ENCODE data around the gene IFITM2. TPM values are rescaled to one million over a fixed set of nuclear protein-coding genes. Genes with fewer than 3 reads are reported as not detected.
"Not testable (repeated sequence)": the region's sequence is repeated elsewhere in the genome, so short reads cannot be mapped to it uniquely, and the experiment has no call there.

The IFITM2 gene
- total RNA-seq (59.2 and 74.6 TPM in 2 replicates), polyA plus RNA-seq (504 and 535 TPM in 2 replicates)

DNA sequence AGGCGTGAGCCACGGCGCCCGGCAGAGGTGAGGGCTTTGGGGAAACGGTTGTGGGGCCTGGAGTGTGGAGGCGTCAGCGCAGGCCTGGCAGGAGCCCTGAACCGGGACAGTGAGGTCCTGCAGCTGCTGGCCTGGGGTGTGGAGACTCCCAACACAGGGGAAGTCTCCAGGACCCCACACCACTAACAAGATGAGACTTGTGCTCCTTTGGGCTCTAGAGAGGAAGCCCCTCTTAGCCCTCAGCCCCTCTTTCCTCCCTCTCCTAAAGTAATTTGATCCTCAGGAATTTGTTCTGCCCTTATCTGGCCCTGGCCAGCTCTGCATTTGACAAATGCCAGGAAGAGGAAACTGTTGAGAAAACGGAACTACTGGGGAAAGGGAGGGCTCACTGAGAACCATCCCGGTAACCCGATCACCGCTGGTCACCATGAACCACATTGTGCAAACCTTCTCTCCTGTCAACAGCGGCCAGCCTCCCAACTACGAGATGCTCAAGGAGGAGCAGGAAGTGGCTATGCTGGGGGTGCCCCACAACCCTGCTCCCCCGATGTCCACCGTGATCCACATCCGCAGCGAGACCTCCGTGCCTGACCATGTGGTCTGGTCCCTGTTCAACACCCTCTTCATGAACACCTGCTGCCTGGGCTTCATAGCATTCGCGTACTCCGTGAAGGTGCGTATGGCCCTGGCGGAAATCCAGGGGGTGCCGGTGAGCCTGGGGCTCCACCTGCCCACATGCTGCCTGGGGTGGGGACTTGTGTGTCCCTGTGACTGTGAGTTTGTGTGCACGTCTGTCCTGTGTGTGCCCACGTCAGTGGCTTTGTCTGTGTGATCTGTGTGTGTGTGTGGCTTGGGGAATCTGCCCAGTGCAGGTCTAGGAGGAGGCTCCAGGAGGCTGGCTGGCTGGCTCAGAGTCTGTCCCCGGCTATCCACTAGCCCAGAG is at the start of gene IFITM2:
IFITM2 (plus strand) TSS at position 51 of the 943 bp plus-strand sequence; CDS start at position 428, 377 bp downstream.
- Histone ChIP-seq H3K27ac (peak within 1 kb of the TSS; percentile 82), H3K4me2 (peak within 1 kb of the TSS; percentile 79), H3K4me1 (ENCODE audit: insufficient read depth) (peaks cover 25% of the 10 kb centered on the region)
- not testable (repeated sequence) for H3K27me3 ChIP-seq; H3K9me2 ChIP-seq (replicated peaks; ENCODE audit: insufficient read depth); H3K9me3 ChIP-seq (ENCODE audit: low read depth); H4K20me1 ChIP-seq (ENCODE audit: insufficient read depth, poor library complexity, severe bottlenecking); H3K79me2 ChIP-seq; H3K4me3 ChIP-seq; H2AFZ ChIP-seq; H3K36me3 ChIP-seq (replicated peaks; ENCODE audit: insufficient read depth, low read depth)
- peak; percentile 74 for DNase-seq (ENCODE audit: low spot score)
- WGBS (ENCODE audit: low lambda C conversion rate, missing lambda C conversion rate) = 16% methylated on average over 19 of the region's 28 CpGs

DNA sequence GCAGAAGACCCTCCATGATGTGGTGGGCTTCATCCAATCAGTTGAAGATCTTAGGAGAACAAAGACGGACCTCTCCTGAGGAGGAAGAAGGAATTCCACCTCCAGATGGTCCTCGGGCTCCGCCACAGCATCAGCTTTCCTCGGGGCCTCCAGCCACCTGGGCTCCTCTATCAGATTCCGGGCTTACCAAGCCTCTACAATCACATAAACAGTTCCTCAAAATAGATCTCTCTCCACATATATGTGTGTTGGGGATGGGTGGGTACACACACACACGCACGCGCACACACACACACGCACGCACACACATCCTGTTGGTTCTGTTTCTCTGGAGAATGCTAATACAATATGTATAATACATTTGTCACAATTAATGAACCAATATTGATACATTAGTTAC is 48.2 kb upstream of the IFITM2 start:
- Histone ChIP-seq H3K36me3 (replicated peaks; ENCODE audit: insufficient read depth, low read depth) (no peaks in the 10 kb centered on the region), H3K4me3 (no peak overlapping the region), H2AFZ (no peak overlapping the region), H3K9me3 (ENCODE audit: low read depth) (no peaks in the 10 kb centered on the region), H3K27me3 (no peaks in the 10 kb centered on the region), H3K9me2 (replicated peaks; ENCODE audit: insufficient read depth) (no peaks in the 10 kb centered on the region), H3K4me2 (no peak overlapping the region), H3K27ac (no peak overlapping the region), H3K4me1 (ENCODE audit: insufficient read depth) (no peaks in the 10 kb centered on the region), H4K20me1 (ENCODE audit: insufficient read depth, poor library complexity, severe bottlenecking) (no peaks in the 10 kb centered on the region), H3K79me2 (no peaks in the 10 kb centered on the region)
- TF ChIP-seq EZH2 (IDR thresholded peaks at IDR 0.05; ENCODE audit: borderline replicate concordance) (no peak), EZH2phosphoT487 (IDR thresholded peaks at IDR 0.05; ENCODE audit: low read depth, severe bottlenecking, unreplicated experiment) (no peak)
- TF ChIP-seq, protein P1, sequence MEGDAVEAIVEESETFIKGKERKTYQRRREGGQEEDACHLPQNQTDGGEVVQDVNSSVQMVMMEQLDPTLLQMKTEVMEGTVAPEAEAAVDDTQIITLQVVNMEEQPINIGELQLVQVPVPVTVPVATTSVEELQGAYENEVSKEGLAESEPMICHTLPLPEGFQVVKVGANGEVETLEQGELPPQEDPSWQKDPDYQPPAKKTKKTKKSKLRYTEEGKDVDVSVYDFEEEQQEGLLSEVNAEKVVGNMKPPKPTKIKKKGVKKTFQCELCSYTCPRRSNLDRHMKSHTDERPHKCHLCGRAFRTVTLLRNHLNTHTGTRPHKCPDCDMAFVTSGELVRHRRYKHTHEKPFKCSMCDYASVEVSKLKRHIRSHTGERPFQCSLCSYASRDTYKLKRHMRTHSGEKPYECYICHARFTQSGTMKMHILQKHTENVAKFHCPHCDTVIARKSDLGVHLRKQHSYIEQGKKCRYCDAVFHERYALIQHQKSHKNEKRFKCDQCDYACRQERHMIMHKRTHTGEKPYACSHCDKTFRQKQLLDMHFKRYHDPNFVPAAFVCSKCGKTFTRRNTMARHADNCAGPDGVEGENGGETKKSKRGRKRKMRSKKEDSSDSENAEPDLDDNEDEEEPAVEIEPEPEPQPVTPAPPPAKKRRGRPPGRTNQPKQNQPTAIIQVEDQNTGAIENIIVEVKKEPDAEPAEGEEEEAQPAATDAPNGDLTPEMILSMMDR (IDR thresholded peaks at IDR 0.05; ENCODE audit: poor library complexity) = no peak
- 89% methylated on average over 10 of the region's 10 CpGs for WGBS (ENCODE audit: low lambda C conversion rate, missing lambda C conversion rate)
- DNase-seq (ENCODE audit: low spot score) = no peak

DNA sequence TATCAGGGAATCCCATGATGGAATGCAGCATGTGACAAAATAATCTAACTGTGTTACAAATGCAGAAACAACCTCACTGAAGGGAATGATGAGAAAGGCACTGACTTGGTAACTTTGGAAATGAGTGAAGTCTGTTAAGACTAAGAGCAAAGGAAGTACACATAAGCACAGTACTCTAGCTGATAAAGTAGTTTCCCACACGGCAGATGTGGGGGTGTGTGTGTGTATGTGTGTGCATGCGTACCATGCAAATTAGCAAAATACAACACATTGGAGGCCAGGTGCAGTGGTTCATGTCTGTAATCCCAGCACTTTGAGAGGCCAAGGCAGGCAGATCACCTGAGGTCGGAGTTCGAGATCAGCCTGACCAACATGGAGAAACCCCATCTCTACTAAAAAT is 46.0 kb upstream of the IFITM2 start:
- H3K27me3 ChIP-seq = no peaks in the 10 kb centered on the region
- WGBS (ENCODE audit: low lambda C conversion rate, missing lambda C conversion rate) = 88% methylated on average over 4 of the region's 4 CpGs
- H3K27ac ChIP-seq = no peak overlapping the region
- TF ChIP-seq, protein P1 (IDR thresholded peaks at IDR 0.05; ENCODE audit: poor library complexity) = no peak
- TF ChIP-seq EZH2 (IDR thresholded peaks at IDR 0.05; ENCODE audit: borderline replicate concordance) = no peak
- TF ChIP-seq EZH2phosphoT487 (IDR thresholded peaks at IDR 0.05; ENCODE audit: low read depth, severe bottlenecking, unreplicated experiment) = no peak
- H3K4me3 ChIP-seq = no peak overlapping the region
- no peak overlapping the region for H3K4me2 ChIP-seq
- H3K36me3 ChIP-seq (replicated peaks; ENCODE audit: insufficient read depth, low read depth) = no peaks in the 10 kb centered on the region
- H3K79me2 ChIP-seq = no peaks in the 10 kb centered on the region
- H3K4me1 ChIP-seq (ENCODE audit: insufficient read depth) = no peaks in the 10 kb centered on the region
- no peak for DNase-seq (ENCODE audit: low spot score)
- H3K9me2 ChIP-seq (replicated peaks; ENCODE audit: insufficient read depth) = no peaks in the 10 kb centered on the region
- no peak overlapping the region for H2AFZ ChIP-seq
- H4K20me1 ChIP-seq (ENCODE audit: insufficient read depth, poor library complexity, severe bottlenecking) = no peaks in the 10 kb centered on the region
- H3K9me3 ChIP-seq (ENCODE audit: low read depth) = no peaks in the 10 kb centered on the region

DNA sequence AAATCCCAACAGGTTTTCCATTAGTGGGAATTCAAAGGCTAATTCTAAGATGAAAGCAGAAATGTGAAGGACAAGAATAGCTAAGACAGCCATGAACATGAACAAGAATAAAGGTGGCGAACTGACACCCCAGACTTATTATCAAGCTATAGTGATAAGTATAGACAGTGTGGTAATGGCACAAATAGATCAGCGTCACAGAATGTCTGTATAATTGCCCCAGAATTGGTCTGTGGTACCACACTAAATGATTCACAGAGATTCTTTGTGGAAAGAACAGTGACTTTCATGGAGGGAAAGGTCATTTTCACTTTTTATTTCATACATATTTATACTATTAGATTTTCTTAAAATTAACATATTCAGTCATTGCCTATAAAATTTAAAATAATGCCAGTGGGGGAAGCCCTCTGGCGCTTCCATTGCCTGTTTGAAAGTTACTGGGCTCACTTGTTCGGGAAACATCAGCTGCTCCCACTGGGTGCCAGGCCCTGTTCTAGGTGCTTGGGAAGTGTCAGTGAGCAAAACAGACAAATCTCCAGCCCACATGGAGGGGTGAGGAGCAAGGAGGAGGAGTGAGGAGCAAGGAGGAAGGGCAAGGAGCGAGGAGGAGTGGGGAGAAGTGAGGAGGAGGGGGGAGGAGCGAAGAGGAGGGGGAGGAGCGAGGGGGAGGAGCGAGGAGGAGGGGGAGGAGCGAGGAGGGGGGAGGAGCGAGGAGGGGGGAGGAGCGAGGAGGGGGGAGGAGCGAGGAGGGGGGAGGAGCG is 40.8 kb upstream of the IFITM2 start:
- H3K36me3 ChIP-seq (replicated peaks; ENCODE audit: insufficient read depth, low read depth) = no peaks in the 10 kb centered on the region
- no peaks in the 10 kb centered on the region for H3K9me2 ChIP-seq (replicated peaks; ENCODE audit: insufficient read depth)
- peaks cover 7% of the 10 kb centered on the region for H3K4me1 ChIP-seq (ENCODE audit: insufficient read depth)
- H3K4me2 ChIP-seq = no peak overlapping the region
- H3K79me2 ChIP-seq = no peaks in the 10 kb centered on the region
- no peaks in the 10 kb centered on the region for H4K20me1 ChIP-seq (ENCODE audit: insufficient read depth, poor library complexity, severe bottlenecking)
- H2AFZ ChIP-seq = no peak overlapping the region
- H3K27me3 ChIP-seq = no peaks in the 10 kb centered on the region
- no peak overlapping the region for H3K4me3 ChIP-seq
- TF ChIP-seq, protein P1 (IDR thresholded peaks at IDR 0.05; ENCODE audit: poor library complexity) = no peak
- no peak for TF ChIP-seq EZH2 (IDR thresholded peaks at IDR 0.05; ENCODE audit: borderline replicate concordance)
- TF ChIP-seq EZH2phosphoT487 (IDR thresholded peaks at IDR 0.05; ENCODE audit: low read depth, severe bottlenecking, unreplicated experiment) = no peak
- WGBS (ENCODE audit: low lambda C conversion rate, missing lambda C conversion rate) = 94% methylated on average over 5 of the region's 13 CpGs
- no peak overlapping the region for H3K27ac ChIP-seq
- no peak for DNase-seq (ENCODE audit: low spot score)
- no peaks in the 10 kb centered on the region for H3K9me3 ChIP-seq (ENCODE audit: low read depth)

Measured in hepatocyte (in vitro differentiated cells).